Skeletal muscle cell (primary cell): Measurements from ENCODE around the gene MRPL40.

Experiments used
- DNase-seq: peaks from one replicate; pipeline ENCODE4 v3.0.0-alpha.2; 2010; ENCODE audit warnings: low read depth
- H3K4me3 ChIP-seq: 2 replicates; pipeline ENCODE4 v1.5.1; 2011; ENCODE audit warnings: low read depth, mild to moderate bottlenecking, control low read depth, low read length, moderate library complexity

Gene MRPL40

DNA sequence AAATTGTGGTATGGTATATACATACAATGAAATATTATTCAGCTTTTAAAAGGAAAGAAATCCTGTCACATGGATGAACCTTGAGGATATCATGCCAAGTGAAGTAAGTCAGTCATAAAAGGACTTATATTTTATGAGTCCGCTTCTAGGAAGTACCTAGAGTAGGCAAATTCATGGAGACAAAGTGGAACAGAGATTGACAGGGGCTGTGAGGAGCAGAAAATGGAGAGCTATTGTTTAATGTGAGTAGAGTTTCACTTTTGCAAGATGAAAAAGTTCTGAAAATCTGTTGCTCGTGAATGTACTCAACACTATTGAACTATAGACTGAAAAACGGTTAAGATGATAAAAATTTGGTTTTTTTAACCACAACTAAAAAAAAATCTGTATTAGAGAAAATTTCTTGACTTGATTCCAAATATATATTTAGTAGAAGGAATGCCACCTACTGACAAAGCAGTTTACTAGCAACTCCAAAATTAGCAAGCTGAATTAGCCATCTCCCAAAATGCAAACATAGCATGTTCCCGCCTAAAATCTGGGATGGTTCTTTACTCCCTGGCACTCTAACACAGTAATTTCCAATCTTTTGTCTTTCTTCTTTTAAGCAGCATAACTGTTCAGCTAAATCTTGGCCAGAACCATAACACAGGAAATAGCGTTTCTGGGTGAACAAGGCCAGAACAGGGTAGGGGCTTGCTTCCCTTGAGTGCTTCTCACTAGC, 45.1 kb downstream of the MRPL40 start:
- H3K4me3 ChIP-seq = peak overlapping the region; percentile 87

GRCh38 chr22:19478045-19478900, 45.9 kb downstream of the MRPL40 start:
- H3K4me3 ChIP-seq = peak overlapping the region; percentile 87
- DNase-seq = no peak

More for the DNA sequence above, 45.1 kb downstream of the MRPL40 start:
- DNase-seq = no peak

GRCh38 chr22:19478901-19479354, 46.6 kb downstream of the MRPL40 start, which contains the start of gene UFD1:
TSS of gene UFD1 (minus strand) at chr22:19479193. CDS start at chr22:19479085, 108 bp downstream.
- DNase-seq = peak; percentile 43
- H3K4me3 ChIP-seq = peak within 1 kb of the TSS; percentile 87

- DNase-seq = peak; percentile 95
- peak within 1 kb of the TSS; percentile 87 for H3K4me3 ChIP-seq
These were observed 47.2 kb downstream of the MRPL40 start, which contains the start of gene CDC45 for GRCh38 chr22:19479355-19480172. TSS of gene CDC45 (plus strand) at chr22:19479920. CDS start at chr22:19479969, 49 bp downstream.

DNA sequence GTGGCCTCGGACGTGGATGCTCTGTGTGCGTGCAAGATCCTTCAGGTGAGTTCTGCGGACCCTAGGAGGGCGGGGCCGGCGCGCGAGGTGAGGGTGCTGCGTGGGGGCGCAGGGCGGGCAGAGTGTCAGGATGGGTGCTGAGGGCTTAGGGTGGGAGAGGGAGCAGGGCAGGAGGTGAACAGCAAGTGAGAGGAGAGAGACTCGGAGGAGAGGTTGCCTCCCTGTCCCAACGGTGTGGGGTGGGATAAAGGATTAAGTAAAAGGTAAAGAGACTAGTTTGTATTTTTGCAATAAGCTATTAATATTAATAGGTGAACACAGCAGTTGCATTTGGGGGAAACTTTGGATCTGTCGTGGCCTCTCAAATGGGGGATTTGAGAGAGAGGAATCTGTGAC, 47.8 kb downstream of the MRPL40 start:
- H3K4me3 ChIP-seq = peak overlapping the region; percentile 87
- DNase-seq = no peak

DNA sequence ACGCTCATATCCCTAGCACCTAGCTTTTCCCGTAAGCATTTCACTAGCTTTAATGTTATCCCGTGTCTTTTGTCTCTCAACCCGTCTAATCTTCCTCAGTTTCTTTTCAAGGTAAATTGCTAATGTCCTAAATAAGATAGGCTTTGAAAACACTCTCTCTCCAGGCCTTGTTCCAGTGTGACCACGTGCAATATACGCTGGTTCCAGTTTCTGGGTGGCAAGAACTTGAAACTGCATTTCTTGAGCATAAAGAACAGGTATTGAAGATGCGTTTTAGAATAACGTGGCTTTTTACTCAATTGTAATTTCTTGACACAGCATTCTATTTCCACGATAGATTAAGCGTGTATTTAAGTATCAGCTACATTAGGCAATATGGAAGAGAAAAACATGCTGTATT, 48.4 kb downstream of the MRPL40 start:
- no peak overlapping the region for H3K4me3 ChIP-seq
- DNase-seq = no peak

DNA sequence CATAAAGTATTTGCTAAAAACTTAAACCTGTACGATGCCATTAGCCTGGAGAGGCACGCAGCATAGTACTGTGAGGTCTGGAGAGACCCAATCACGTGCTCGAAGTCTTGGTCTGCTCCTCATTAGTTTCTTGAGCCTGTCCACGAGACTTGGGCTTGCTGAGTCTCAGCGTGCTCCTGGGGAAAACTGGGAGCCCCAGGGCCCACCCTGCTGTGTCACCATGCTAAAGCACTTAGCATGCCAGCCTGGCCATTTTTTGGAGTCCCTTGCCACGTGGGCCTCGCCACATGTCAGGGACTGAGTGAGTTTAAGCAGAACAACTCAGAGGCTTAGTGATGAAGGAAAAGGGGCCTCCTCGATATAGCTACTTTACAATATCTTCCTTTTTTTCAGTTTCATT, 50.0 kb downstream of the MRPL40 start:
- no peak for DNase-seq
- no peak overlapping the region for H3K4me3 ChIP-seq

DNA sequence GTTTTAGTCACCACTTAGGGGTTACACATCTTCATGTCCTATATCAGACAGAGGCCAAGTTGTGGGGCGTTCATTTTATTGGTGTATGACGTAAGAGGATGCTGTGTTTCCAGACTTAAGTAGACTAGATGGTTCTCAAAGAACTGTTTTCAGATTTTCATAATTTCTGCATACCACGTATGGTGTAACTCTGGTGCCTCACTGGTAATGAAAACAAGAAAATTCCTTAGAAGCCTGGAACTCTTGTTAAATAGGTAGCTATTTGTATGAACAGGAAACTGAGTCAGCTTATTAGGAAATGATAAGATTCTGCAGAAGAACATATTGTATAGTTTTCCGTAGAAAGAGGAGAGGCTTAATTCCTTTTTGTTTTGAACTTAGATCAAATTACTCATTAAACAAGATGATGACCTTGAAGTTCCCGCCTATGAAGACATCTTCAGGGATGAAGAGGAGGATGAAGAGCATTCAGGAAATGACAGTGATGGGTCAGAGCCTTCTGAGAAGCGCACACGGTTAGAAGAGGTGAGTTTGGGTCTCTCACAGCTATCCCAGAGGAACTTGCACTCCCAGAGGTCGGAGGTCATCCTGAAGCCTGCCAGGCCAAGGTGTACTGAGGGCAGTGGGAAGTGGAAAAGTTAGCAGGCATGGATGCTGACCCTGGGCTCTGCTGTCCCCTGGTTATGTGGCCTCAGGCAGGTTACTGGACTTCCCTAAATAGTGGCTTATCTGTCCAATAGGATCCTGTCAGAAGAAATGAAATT, 51.3 kb downstream of the MRPL40 start:
- DNase-seq = peak; percentile 78
- H3K4me3 ChIP-seq = no peak overlapping the region
